ENCODE results near the gene GRM7.

Gene GRM7

GRCh38 chr3:7160689-7161088 is 299.8 kb downstream of the GRM7 start:
- DNase-seq = no peak

GRCh38 chr3:7166460-7166859 is 305.5 kb downstream of the GRM7 start:
- no peak for DNase-seq

- no peak for DNase-seq
These were observed 310.6 kb downstream of the GRM7 start for GRCh38 chr3:7171493-7171892.

- DNase-seq = no peak
These were observed 312.1 kb downstream of the GRM7 start for GRCh38 chr3:7172996-7173395.

GRCh38 chr3:7188551-7188950 is 327.6 kb downstream of the GRM7 start:
- DNase-seq = no peak

- DNase-seq = no peak
These were observed 329.2 kb downstream of the GRM7 start for GRCh38 chr3:7190095-7190494.

- DNase-seq = no peak
These were observed 332.4 kb downstream of the GRM7 start for GRCh38 chr3:7193269-7193668.

GRCh38 chr3:7194071-7194835 is 333.3 kb downstream of the GRM7 start:
- no peak for DNase-seq

- no peak for DNase-seq
These were observed 335.0 kb downstream of the GRM7 start for GRCh38 chr3:7195934-7196333.

- no peak for DNase-seq
These were observed 340.9 kb downstream of the GRM7 start for GRCh38 chr3:7201784-7202183.

GRCh38 chr3:7203969-7204847 is 343.3 kb downstream of the GRM7 start:
- no peak for DNase-seq

GRCh38 chr3:7204848-7205156 is 343.9 kb downstream of the GRM7 start:
- no peak for DNase-seq

- DNase-seq = no peak
These were observed 344.6 kb downstream of the GRM7 start for GRCh38 chr3:7205535-7205934.

- DNase-seq = no peak
These were observed 345.0 kb downstream of the GRM7 start for GRCh38 chr3:7205962-7206361.

GRCh38 chr3:7207125-7207524 is 346.2 kb downstream of the GRM7 start:
- DNase-seq = no peak

GRCh38 chr3:7207928-7208327 is 347.0 kb downstream of the GRM7 start:
- no peak for DNase-seq

GRCh38 chr3:7209098-7209497 is 348.2 kb downstream of the GRM7 start:
- DNase-seq = no peak

GRCh38 chr3:7211740-7212139 is 350.8 kb downstream of the GRM7 start:
- no peak for DNase-seq

GRCh38 chr3:7215706-7216105 is 354.8 kb downstream of the GRM7 start:
- no peak for DNase-seq

- DNase-seq = no peak
These were observed 365.5 kb downstream of the GRM7 start for GRCh38 chr3:7226393-7226792.

GRCh38 chr3:7238565-7239295 is 377.8 kb downstream of the GRM7 start:
- DNase-seq = no peak

- no peak for DNase-seq
These were observed 380.8 kb downstream of the GRM7 start for GRCh38 chr3:7241584-7242302.

- no peak for DNase-seq
These were observed 381.4 kb downstream of the GRM7 start for GRCh38 chr3:7242303-7242635.
